Peyer's patch (tissue), 4 donors: ENCODE measurements around the gene PLA2G2D.

Source experiments
- CTCF ChIP-seq, 6 experiments: fragments of 450-650 bp in 4 of 6; fragments of 200-600 bp in 2 of 6; sonication (generic) in 1 of 6; IDR thresholded peaks; one replicate each; pipeline ENCODE4 v1.5.1; 2017 to 2019; ENCODE audit warnings: antibody characterized with exemption in 6 of 6, mild to moderate bottlenecking in 3 of 6, moderate library complexity in 1 of 6
- POLR2A ChIP-seq, 2 donors: fragments of 450-650 bp; IDR thresholded peaks; one replicate each; pipeline ENCODE4 v1.5.1; 2017; ENCODE audit warnings: antibody characterized with exemption in 2 of 2, mild to moderate bottlenecking in 2 of 2, moderate library complexity in 2 of 2

DNA sequence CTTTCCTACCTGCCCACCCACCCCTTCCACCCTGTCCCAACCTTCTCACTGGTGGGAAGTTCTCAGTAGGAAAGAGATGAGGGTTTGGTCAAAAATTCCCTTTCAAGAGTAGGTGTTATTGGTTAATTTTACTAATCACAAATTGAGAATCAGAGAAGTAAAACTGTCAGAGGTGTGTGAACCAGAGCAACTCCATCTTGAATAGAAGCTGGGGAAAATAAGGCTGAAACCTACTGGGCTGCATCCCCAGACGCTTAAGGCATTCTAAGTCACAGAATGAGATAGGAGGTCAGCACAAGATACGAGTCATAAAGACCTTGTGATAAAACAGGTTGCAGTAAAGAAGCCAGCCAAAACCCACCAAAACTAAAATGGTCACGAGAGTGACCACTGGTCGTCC lies 11.5 kb downstream of the PLA2G2D start:
- TF ChIP-seq CTCF (IDR thresholded peaks at IDR 0.05) = no peak
- TF ChIP-seq POLR2A (IDR thresholded peaks at IDR 0.05) = no peak
